Measurements from ENCODE around the gene CDC42.

Gene CDC42

DNA sequence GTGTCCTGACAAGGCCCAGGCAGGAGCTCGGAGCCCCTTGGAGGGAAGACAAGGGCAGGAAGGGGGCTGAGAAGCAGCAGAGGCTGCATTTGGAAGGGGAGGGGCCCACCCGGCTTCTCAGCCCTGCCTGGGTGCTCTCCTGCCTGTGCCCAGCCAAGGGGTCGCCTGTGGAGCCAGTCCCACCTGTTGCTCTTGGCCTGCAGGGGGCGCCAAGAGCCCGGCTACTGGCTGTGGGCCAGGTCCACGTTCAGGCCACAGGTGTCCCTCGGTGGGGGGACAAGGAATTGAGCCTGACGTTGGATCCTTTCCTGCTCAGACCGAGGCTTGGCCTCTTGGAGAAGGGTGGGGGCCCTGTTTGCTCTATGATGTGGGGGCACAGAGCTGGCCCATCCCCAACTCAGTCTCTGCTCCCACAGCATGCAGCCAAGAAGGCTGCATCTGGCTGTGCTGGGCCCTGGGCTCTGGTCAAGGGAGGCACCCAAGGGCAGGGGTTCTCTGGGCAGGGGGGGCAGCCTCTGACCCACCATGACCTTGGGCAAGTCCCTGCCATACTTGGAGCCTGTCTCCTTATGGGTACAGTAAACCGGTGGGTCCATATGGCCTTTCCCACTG, 79.5 kb downstream of the CDC42 start:
- 0 out of 2 replicates have a peak, but pooled peaks cover 5% of the 10 kb centered on the region for H3K27me3 ChIP-seq (ENCODE audit: control insufficient read depth, insufficient read depth, low read length)
- H3K36me3 ChIP-seq (ENCODE audit: control insufficient read depth, insufficient read depth, low read length) = no peaks in the 10 kb centered on the region
- no peak overlapping the region for H3K4me3 ChIP-seq (ENCODE audit: low read depth, low read length)
- H3K9me3 ChIP-seq (ENCODE audit: control insufficient read depth, insufficient read depth, low read length) = no peaks in the 10 kb centered on the region
- H3K27ac ChIP-seq (ENCODE audit: low read depth, low read length) = no peak overlapping the region
- no peak overlapping the region for H3K9ac ChIP-seq (ENCODE audit: low read depth, low read length)
- peaks cover 22% of the 10 kb centered on the region for H3K4me1 ChIP-seq (ENCODE audit: control insufficient read depth, insufficient read depth, low read length)

DNA sequence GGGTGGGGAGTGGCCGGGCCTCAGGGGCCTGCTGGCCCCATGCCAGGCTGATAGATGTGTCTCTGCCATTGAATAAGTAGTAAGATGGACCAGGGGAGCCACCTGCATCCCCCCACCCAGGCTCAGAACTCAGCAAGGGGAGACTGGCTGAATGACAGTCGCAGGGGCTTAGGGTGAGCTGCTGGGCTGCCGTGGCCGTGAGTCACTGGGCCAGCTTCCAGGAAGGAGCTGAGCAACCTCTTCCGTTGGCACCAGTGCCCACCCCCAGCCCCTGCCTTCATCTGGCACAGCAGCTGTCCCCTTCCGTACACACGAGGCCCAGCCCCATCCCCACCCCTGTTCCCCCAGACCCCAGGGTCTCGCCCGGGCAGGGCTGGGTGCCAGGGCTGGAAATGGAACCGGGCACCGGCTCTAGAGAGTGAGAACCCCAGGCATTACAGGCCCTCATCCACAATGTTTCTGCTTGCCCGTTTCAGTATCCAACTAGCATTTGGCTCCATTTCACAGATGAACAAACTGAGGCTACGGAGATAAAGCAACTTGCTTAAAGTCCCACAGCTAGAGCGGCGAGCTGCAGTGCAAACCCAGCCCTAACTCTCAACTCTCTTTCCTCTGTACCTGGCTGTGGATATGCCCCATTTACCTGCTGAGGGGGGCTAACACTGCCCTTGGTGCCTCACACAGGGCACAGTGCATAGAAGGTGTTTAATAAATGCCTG, 80.2 kb downstream of the CDC42 start:
- no peaks in the 10 kb centered on the region for H3K36me3 ChIP-seq (ENCODE audit: control insufficient read depth, insufficient read depth, low read length)
- H3K27me3 ChIP-seq (ENCODE audit: control insufficient read depth, insufficient read depth, low read length) = 0 out of 2 replicates have a peak, but pooled peaks cover 5% of the 10 kb centered on the region
- no peaks in the 10 kb centered on the region for H3K9me3 ChIP-seq (ENCODE audit: control insufficient read depth, insufficient read depth, low read length)
- peaks cover 29% of the 10 kb centered on the region for H3K4me1 ChIP-seq (ENCODE audit: control insufficient read depth, insufficient read depth, low read length)
- no peak overlapping the region for H3K4me3 ChIP-seq (ENCODE audit: low read depth, low read length)
- H3K27ac ChIP-seq (ENCODE audit: low read depth, low read length) = no peak overlapping the region
- no peak overlapping the region for H3K9ac ChIP-seq (ENCODE audit: low read depth, low read length)

DNA sequence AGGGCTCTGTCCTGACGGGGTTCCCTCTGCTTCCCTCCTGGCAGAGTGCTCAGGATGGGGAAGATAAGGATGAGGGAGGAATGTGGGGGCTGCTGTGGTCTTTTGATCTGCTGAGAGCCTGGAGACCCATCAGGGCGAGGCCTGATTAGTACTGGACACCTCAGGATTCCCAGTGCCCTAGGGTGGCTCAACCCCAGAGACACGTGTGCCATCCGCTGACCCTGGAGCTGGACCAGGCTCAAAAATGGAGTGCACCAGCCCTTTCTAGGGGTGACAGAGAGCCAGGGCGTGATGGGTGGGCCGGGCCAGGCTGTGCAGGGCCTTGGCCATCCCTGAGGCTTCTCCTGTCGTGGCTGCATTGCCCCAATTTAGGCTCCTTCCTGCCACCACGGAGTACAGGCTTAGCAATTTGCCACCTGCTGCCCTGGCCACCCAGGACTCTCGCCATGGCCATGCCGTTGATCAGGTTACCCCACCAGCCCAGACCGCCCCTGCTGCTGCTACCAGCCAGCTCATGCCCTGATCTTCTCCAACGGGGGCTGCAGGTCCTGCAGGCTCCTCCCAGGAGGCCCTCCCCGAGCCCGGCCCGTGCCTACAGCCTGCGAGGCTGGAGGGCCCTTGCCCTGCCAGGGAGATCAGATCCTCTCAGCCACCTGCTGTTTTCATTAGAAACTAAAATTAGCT, 80.9 kb downstream of the CDC42 start:
- no peak overlapping the region for H3K9ac ChIP-seq (ENCODE audit: low read depth, low read length)
- 0 out of 2 replicates have a peak, but pooled peaks cover 5% of the 10 kb centered on the region for H3K27me3 ChIP-seq (ENCODE audit: control insufficient read depth, insufficient read depth, low read length)
- H3K4me3 ChIP-seq (ENCODE audit: low read depth, low read length) = no peak overlapping the region

DNA sequence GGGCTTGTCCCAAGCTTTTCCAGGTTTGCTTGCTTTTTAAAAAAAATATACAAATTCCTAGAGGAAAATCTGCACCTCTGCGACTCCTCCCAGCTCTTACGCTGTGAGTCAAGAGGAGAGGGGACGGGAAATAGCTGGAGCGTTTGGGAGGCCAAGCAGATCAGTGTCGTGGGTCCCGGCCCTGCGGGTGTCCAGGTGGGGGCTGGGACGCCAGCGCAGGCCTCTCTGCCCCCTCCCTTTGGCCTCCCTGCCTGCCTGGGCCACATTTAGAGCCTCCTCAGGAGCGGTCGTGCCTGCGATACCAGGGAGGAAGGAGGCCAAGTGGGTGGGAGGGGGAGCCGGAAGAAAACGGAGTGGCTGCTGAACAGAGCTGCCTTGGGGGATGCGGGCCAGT, 81.4 kb downstream of the CDC42 start:
- H3K27me3 ChIP-seq (ENCODE audit: control insufficient read depth, insufficient read depth, low read length) = 0 out of 2 replicates have a peak, but pooled peaks cover 5% of the 10 kb centered on the region
- no peaks in the 10 kb centered on the region for H3K36me3 ChIP-seq (ENCODE audit: control insufficient read depth, insufficient read depth, low read length)
- H3K4me3 ChIP-seq (ENCODE audit: low read depth, low read length) = no peak overlapping the region
- H3K9me3 ChIP-seq (ENCODE audit: control insufficient read depth, insufficient read depth, low read length) = no peaks in the 10 kb centered on the region
- no peak overlapping the region for H3K9ac ChIP-seq (ENCODE audit: low read depth, low read length)
- H3K27ac ChIP-seq (ENCODE audit: low read depth, low read length) = no peak overlapping the region
- peaks cover 31% of the 10 kb centered on the region for H3K4me1 ChIP-seq (ENCODE audit: control insufficient read depth, insufficient read depth, low read length)

More for the DNA sequence above, 80.9 kb downstream of the CDC42 start:
- no peak overlapping the region for H3K27ac ChIP-seq (ENCODE audit: low read depth, low read length)
- H3K9me3 ChIP-seq (ENCODE audit: control insufficient read depth, insufficient read depth, low read length) = no peaks in the 10 kb centered on the region
- peaks cover 31% of the 10 kb centered on the region for H3K4me1 ChIP-seq (ENCODE audit: control insufficient read depth, insufficient read depth, low read length)
- no peaks in the 10 kb centered on the region for H3K36me3 ChIP-seq (ENCODE audit: control insufficient read depth, insufficient read depth, low read length)

DNA sequence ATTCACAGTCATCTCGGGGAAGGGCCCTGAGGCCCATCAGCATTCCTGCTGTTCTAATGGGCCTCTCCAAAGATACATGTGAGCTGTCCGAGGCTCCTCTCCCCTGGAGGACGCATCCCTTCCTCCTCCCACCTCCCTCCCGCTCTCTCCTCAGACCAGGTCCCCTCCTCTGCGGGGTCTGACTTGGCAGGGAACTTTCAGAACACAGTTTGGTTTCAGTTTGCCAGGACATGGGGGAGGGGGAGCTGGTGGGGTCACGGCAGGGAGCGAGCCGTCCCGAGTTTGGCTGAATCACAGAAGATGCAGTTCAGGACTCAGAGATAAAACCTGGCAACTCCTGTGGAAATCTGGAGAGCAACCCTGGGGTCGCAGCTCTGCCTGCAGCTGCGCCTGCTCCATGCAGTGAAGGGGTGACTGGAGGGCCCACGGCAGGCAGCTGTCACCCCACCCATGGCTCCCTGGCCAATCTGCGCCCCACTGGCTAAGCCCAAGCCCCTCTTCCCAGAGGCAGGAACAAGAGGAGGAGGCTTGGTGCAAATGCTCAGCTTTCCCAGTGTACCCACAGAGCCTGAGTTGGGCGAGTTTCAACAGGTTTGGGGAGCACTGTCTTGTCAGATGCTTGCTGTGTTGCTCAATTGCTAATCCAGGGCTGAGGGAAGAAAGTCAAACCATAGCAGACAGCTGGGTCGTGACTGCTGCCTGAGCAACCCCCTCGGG, 84.7 kb downstream of the CDC42 start:
- Histone ChIP-seq H3K4me1 (ENCODE audit: control insufficient read depth, insufficient read depth, low read length) (peaks cover 47% of the 10 kb centered on the region), H3K36me3 (ENCODE audit: control insufficient read depth, insufficient read depth, low read length) (no peaks in the 10 kb centered on the region), H3K4me3 (ENCODE audit: low read depth, low read length) (no peak overlapping the region), H3K9me3 (ENCODE audit: control insufficient read depth, insufficient read depth, low read length) (no peaks in the 10 kb centered on the region), H3K9ac (ENCODE audit: low read depth, low read length) (no peak overlapping the region), H3K27me3 (ENCODE audit: control insufficient read depth, insufficient read depth, low read length) (peaks cover 27% of the 10 kb centered on the region), H3K27ac (ENCODE audit: low read depth, low read length) (no peak overlapping the region)

DNA sequence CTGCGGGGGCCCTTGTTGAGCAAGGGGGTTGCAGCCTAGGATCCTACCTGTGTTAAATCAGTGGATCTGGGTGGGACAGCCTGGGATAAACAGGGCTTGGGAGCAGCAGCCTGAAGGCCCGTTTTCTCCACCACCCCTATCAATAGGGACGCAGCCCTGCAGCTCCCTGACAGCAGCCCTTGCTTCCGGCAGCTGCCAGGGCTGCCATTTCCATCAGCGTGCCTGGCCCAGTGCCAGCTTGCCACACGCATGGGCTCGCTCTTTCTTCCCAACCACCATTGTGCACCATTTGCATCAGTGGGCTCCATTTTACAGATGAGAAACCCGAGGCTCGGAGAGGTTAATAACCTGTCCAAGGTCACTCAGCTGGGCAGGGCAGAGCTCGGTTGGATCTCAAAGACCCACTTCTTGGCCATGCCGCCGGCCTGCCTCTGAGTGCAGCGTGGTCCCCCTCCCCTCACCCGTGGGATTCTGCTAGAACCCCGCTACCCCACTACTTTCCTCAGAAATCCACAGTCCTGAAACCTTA, 86.6 kb downstream of the CDC42 start:
- H3K9me3 ChIP-seq (ENCODE audit: control insufficient read depth, insufficient read depth, low read length) = no peaks in the 10 kb centered on the region
- peaks cover 36% of the 10 kb centered on the region for H3K27me3 ChIP-seq (ENCODE audit: control insufficient read depth, insufficient read depth, low read length)
- no peaks in the 10 kb centered on the region for H3K36me3 ChIP-seq (ENCODE audit: control insufficient read depth, insufficient read depth, low read length)
- H3K27ac ChIP-seq (ENCODE audit: low read depth, low read length) = no peak overlapping the region
- no peak overlapping the region for H3K9ac ChIP-seq (ENCODE audit: low read depth, low read length)
- no peak overlapping the region for H3K4me3 ChIP-seq (ENCODE audit: low read depth, low read length)
- H3K4me1 ChIP-seq (ENCODE audit: control insufficient read depth, insufficient read depth, low read length) = peaks cover 37% of the 10 kb centered on the region

DNA sequence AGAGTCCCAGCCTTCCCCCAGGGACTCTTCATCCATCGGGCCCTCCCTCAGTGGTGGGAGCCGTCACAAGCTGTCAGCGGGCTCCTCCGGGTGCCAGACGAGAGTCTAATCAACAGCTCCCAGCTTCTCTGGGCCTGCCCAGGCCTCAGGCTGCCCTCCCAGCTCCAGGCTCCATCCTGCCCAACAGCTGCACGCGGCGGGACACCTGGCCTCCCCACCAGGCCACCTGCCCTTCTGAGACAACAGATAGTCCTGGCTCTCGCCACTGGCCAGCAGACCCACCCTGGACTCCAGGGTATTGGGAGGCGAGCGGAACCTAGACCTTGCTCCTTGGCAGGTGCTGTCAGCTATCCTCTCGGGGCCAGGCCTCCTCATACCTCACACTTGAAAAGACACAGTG, 87.3 kb downstream of the CDC42 start:
- Histone ChIP-seq H3K27ac (ENCODE audit: low read depth, low read length) (no peak overlapping the region), H3K27me3 (ENCODE audit: control insufficient read depth, insufficient read depth, low read length) (peaks cover 36% of the 10 kb centered on the region), H3K4me3 (ENCODE audit: low read depth, low read length) (no peak overlapping the region), H3K9ac (ENCODE audit: low read depth, low read length) (no peak overlapping the region), H3K36me3 (ENCODE audit: control insufficient read depth, insufficient read depth, low read length) (no peaks in the 10 kb centered on the region), H3K4me1 (ENCODE audit: control insufficient read depth, insufficient read depth, low read length) (peaks cover 32% of the 10 kb centered on the region), H3K9me3 (ENCODE audit: control insufficient read depth, insufficient read depth, low read length) (no peaks in the 10 kb centered on the region)
